Uterus (tissue), 2 donors: ENCODE results near the gene TRABD2B.

ENCODE experiments used
- POLR2A ChIP-seq, 2 donors: fragments of 450-650 bp; IDR thresholded peaks; one replicate each; pipeline ENCODE4 v1.6.1; 2016; ENCODE audit warnings: antibody characterized with exemption in 2 of 2, mild to moderate bottlenecking in 1 of 2, moderate library complexity in 1 of 2
- TF ChIP-seq, protein P1 (sequence below), 4 experiments: fragments of 200-600 bp in 2 of 4; fragments of 450-650 bp in 2 of 4; sonication (generic) in 2 of 4; IDR thresholded peaks; one replicate each; pipeline ENCODE4 v1.5.1; 2016 to 2019; ENCODE audit warnings: antibody characterized with exemption in 4 of 4, mild to moderate bottlenecking in 2 of 4, moderate library complexity in 1 of 4

DNA sequence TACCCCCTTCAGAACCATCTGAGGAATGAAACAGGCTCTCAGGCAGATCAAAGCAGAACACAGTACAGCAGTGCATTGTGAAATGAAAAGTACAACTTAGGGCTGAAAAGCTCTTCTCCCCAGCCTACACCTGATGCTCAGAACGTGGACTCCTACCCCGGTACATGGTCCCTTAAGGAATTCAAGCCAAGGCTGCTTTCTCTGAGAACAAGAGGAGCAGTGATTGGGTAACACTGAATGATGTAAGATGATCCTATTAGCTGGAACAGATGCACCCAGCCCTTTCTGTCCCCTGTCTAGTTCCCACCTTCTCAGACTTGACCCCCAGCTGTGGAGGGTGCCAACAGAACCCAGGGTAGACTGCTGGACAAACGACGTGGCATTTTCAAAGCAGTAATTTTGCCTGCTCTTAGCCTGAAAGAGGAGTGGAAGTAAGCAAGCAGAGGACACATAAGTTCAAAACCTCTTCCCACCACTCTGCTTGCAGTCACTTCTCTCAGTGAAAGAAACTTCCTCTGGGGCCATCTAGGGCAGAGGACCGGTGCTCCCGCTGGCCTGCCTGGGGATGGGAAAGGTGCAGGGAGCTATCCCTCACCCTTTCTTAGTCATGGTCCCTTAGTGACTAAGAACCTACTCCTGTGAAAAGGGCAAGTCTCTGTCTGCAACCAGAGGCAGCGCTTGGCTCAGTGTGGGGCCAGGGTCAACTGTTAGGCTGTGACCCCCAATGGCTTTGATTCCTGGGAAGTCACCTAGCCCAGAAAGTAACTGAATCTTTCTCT lies 72.7 kb downstream of the TRABD2B start:
- TF ChIP-seq, protein P1, sequence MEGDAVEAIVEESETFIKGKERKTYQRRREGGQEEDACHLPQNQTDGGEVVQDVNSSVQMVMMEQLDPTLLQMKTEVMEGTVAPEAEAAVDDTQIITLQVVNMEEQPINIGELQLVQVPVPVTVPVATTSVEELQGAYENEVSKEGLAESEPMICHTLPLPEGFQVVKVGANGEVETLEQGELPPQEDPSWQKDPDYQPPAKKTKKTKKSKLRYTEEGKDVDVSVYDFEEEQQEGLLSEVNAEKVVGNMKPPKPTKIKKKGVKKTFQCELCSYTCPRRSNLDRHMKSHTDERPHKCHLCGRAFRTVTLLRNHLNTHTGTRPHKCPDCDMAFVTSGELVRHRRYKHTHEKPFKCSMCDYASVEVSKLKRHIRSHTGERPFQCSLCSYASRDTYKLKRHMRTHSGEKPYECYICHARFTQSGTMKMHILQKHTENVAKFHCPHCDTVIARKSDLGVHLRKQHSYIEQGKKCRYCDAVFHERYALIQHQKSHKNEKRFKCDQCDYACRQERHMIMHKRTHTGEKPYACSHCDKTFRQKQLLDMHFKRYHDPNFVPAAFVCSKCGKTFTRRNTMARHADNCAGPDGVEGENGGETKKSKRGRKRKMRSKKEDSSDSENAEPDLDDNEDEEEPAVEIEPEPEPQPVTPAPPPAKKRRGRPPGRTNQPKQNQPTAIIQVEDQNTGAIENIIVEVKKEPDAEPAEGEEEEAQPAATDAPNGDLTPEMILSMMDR (IDR thresholded peaks at IDR 0.05), result no peak
- no peak for TF ChIP-seq POLR2A (IDR thresholded peaks at IDR 0.05)
